Stimulated activated CD8-positive, alpha-beta memory T cell treated with anti-CD3 and anti-CD28 coated beads, Interleukin-15, amount 100 ng/mL, for 24 hours (primary cell): ENCODE data around the gene PIR.

Source experiments
- DNase-seq: peaks from one replicate; pipeline ENCODE4 v3.0.0-alpha.2; 2020; ENCODE audit warnings: low read depth

The PIR gene

GRCh38 chrX:15483891-15484290, 9.2 kb downstream of the PIR start:
- no peak for DNase-seq

- no peak for DNase-seq
These were observed 17.6 kb downstream of the PIR start for GRCh38 chrX:15475486-15475885.

GRCh38 chrX:15475021-15475420, 18.1 kb downstream of the PIR start:
- no peak for DNase-seq

- no peak for DNase-seq
These were observed 19.1 kb downstream of the PIR start for GRCh38 chrX:15474028-15474427.

GRCh38 chrX:15472531-15472930, 20.6 kb downstream of the PIR start:
- DNase-seq = no peak

- DNase-seq = peak; percentile 1
These were observed 22.1 kb downstream of the PIR start for GRCh38 chrX:15471028-15471427.

GRCh38 chrX:15469613-15470012, 23.5 kb downstream of the PIR start:
- no peak for DNase-seq

GRCh38 chrX:15468036-15468435, 25.1 kb downstream of the PIR start:
- DNase-seq = no peak

GRCh38 chrX:15465896-15466651, 27.1 kb downstream of the PIR start:
- DNase-seq = no peak

- no peak for DNase-seq
These were observed 27.8 kb downstream of the PIR start for GRCh38 chrX:15465347-15465746.

GRCh38 chrX:15464704-15465103, 28.4 kb downstream of the PIR start:
- DNase-seq = no peak

GRCh38 chrX:15451913-15452312, 41.2 kb downstream of the PIR start:
- DNase-seq = no peak

- no peak for DNase-seq
These were observed 45.0 kb downstream of the PIR start for GRCh38 chrX:15448010-15448639.

- no peak for DNase-seq
These were observed 51.7 kb downstream of the PIR start for GRCh38 chrX:15441464-15441863.

- no peak for DNase-seq
These were observed 54.8 kb downstream of the PIR start for GRCh38 chrX:15438332-15438731.

- no peak for DNase-seq
These were observed 55.4 kb downstream of the PIR start for GRCh38 chrX:15437724-15438123.

- no peak for DNase-seq
These were observed 57.1 kb downstream of the PIR start for GRCh38 chrX:15435836-15436619.

- no peak for DNase-seq
These were observed 58.9 kb downstream of the PIR start for GRCh38 chrX:15434205-15434604.

GRCh38 chrX:15430584-15430983, 62.5 kb downstream of the PIR start:
- DNase-seq = no peak

- DNase-seq = no peak
These were observed 63.1 kb downstream of the PIR start for GRCh38 chrX:15430076-15430475.

- DNase-seq = no peak
These were observed 68.1 kb downstream of the PIR start for GRCh38 chrX:15425024-15425423.

GRCh38 chrX:15418707-15419181, 74.4 kb downstream of the PIR start:
- DNase-seq = no peak
